ENCODE measurements around the gene SRC.

GRCh38 chr20:37432606-37433005, 86.7 kb downstream of the SRC start:
- TF ChIP-seq, protein P1, sequence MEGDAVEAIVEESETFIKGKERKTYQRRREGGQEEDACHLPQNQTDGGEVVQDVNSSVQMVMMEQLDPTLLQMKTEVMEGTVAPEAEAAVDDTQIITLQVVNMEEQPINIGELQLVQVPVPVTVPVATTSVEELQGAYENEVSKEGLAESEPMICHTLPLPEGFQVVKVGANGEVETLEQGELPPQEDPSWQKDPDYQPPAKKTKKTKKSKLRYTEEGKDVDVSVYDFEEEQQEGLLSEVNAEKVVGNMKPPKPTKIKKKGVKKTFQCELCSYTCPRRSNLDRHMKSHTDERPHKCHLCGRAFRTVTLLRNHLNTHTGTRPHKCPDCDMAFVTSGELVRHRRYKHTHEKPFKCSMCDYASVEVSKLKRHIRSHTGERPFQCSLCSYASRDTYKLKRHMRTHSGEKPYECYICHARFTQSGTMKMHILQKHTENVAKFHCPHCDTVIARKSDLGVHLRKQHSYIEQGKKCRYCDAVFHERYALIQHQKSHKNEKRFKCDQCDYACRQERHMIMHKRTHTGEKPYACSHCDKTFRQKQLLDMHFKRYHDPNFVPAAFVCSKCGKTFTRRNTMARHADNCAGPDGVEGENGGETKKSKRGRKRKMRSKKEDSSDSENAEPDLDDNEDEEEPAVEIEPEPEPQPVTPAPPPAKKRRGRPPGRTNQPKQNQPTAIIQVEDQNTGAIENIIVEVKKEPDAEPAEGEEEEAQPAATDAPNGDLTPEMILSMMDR (IDR thresholded peaks at IDR 0.05 in 4 of 5, conservative IDR thresholded peaks at IDR 0.05 in 1 of 5), result no peak
- no peak for TF ChIP-seq POLR2A (IDR thresholded peaks at IDR 0.05)

Data from gastrocnemius medialis (tissue), 4 donors.